ENCODE results near the gene SLC29A3. TPM values are rescaled to one million over a fixed set of nuclear protein-coding genes. Genes with fewer than 3 reads are reported as not detected.
A peak's percentile ranks its signal among the peaks of the same experiment; 100 is the strongest.

SLC29A3 gene
- total and polyA plus RNA-seq, 10 of the 15 experiments (the other 5 are each of a cell fraction or from before 2014, with no cell fraction given): 1.5 to 4.0 (median 2.7) TPM

DNA sequence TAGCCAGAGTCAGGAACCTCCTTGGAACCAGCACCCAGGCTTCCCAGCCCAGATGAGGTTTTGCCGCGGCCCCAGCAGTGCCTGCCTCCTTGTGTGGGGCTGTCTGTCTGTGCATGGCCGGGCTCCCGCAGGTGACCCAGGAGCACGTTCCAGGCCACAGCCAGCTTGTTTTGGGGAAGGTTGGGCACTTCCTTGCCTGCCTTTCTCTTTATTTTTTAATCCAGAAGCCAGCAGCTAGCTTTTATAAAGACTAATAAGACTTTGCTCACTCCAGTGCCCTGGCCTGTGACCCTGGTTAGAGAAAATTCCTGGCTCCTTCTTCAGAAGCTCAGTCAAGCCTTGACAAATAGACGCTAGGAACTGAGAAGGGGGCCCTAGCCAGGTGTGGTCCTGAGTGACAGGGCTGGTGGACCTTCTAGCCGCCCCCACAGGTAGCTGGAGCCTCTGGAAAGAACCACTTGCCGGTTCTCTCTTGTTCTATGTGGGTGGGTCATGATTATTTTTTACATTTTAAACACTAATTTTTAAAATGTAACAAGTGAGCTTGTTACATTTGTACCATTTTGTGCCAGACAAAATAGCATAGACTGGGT is 837 bp downstream of the SLC29A3 start:
- in situ Hi-C loops (cut with MboI): loop anchor here (5.0 to 10.0 kb wide), 2 partner anchors 37 to 575 kb away; no protein-coding TSS in a partner anchor
- Histone ChIP-seq H3K9me3 (replicated peaks; ENCODE audit: control insufficient read depth, insufficient read depth, low read length) (no peaks in the 10 kb centered on the region), H3K9ac (ENCODE audit: control insufficient read depth, insufficient read depth, low read length) (peak overlapping the region; percentile 68), H3K4me2 (ENCODE audit: control insufficient read depth, insufficient read depth) (peak overlapping the region; percentile 93), H3K27me3 (replicated peaks in 1 of 2; ENCODE audit: control insufficient read depth in 2 of 2, insufficient read depth in 2 of 2, low read length in 1 of 2) (no peaks in the 10 kb centered on the region), H4K20me1 (ENCODE audit: control insufficient read depth, insufficient read depth) (no peaks in the 10 kb centered on the region), H3K4me3 (peak overlapping the region; percentile 82), H3K27ac (ENCODE audit: control insufficient read depth, insufficient read depth) (no peak overlapping the region), H3K36me3 (ENCODE audit: control insufficient read depth in 2 of 2, insufficient read depth in 2 of 2, low read length in 1 of 2) (no peaks in the 10 kb centered on the region; a peak in 1 of 4 replicates), H3K79me2 (ENCODE audit: control insufficient read depth, insufficient read depth, low read length) (no peaks in the 10 kb centered on the region), H3K4me1 (ENCODE audit: control insufficient read depth, insufficient read depth, low read length) (peaks cover 8% of the 10 kb centered on the region), H2AFZ (ENCODE audit: control insufficient read depth, low read depth, low read length) (peak overlapping the region; percentile 91)
- 24% methylated on average over 8 of the region's 8 CpGs for WGBS (ENCODE audit: insufficient coverage, insufficient replicate concordance, low lambda C conversion rate, missing lambda C conversion rate)
- ChIA-PET POLR2A (interaction anchor here (0.9 to 3.5 kb wide), 5 partner anchors 52 to 464 kb away, joined by 3 to 26 read pairs (median 5); no protein-coding TSS in a partner anchor), SMC1A (ENCODE audit: uncharacterized antibody, unreplicated experiment) (interaction anchor here (0.9 to 14.0 kb wide), 17 partner anchors 10 to 516 kb away, joined by 3 to 249 read pairs (median 5); no protein-coding TSS in a partner anchor), CTCF (interaction anchor here (0.6 to 11.1 kb wide), 31 partner anchors 8 to 449 kb away, joined by 3 to 359 read pairs (median 4); partner anchors contain the start of gene CDH23), RAD21 (ENCODE audit: unreplicated experiment) (interaction anchor here (0.7 to 2.9 kb wide), 18 partner anchors 18 to 729 kb away, joined by 3 to 77 read pairs (median 4); no protein-coding TSS in a partner anchor)
- no peak for TF ChIP-seq JUND (IDR thresholded peaks at IDR 0.05; ENCODE audit: low read depth, low read length)
- no peak for TF ChIP-seq ESRRA (IDR thresholded peaks at IDR 0.05; ENCODE audit: low read length)
- TF ChIP-seq, protein P1, sequence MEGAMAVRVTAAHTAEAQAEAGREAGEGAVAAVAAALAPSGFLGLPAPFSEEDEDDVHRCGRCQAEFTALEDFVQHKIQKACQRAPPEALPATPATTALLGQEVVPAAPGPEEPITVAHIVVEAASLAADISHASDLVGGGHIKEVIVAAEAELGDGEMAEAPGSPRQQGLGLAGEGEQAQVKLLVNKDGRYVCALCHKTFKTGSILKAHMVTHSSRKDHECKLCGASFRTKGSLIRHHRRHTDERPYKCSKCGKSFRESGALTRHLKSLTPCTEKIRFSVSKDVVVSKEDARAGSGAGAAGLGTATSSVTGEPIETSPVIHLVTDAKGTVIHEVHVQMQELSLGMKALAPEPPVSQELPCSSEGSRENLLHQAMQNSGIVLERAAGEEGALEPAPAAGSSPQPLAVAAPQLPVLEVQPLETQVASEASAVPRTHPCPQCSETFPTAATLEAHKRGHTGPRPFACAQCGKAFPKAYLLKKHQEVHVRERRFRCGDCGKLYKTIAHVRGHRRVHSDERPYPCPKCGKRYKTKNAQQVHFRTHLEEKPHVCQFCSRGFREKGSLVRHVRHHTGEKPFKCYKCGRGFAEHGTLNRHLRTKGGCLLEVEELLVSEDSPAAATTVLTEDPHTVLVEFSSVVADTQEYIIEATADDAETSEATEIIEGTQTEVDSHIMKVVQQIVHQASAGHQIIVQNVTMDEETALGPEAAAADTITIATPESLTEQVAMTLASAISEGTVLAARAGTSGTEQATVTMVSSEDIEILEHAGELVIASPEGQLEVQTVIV (IDR thresholded peaks at IDR 0.05; ENCODE audit: borderline replicate concordance, partially characterized antibody): no peak
- TF ChIP-seq NR2C1 (IDR thresholded peaks at IDR 0.05): no peak
- no peak for TF ChIP-seq ZNF217 (IDR thresholded peaks at IDR 0.05)
- no peak for TF ChIP-seq CHD2 (IDR thresholded peaks at IDR 0.05; ENCODE audit: borderline replicate concordance, low read depth, low read length)
- TF ChIP-seq CREB1 (IDR thresholded peaks at IDR 0.05; ENCODE audit: low read depth): no peak
- TF ChIP-seq, protein P2, sequence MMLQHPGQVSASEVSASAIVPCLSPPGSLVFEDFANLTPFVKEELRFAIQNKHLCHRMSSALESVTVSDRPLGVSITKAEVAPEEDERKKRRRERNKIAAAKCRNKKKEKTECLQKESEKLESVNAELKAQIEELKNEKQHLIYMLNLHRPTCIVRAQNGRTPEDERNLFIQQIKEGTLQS (IDR thresholded peaks at IDR 0.05; ENCODE audit: borderline replicate concordance, extremely low read depth, low read depth, low read length): no peak
- TF ChIP-seq HDGF (IDR thresholded peaks at IDR 0.05): 0 out of 2 replicates have a peak, but pooled peaks have one; percentile 13
- TF ChIP-seq, protein P3, sequence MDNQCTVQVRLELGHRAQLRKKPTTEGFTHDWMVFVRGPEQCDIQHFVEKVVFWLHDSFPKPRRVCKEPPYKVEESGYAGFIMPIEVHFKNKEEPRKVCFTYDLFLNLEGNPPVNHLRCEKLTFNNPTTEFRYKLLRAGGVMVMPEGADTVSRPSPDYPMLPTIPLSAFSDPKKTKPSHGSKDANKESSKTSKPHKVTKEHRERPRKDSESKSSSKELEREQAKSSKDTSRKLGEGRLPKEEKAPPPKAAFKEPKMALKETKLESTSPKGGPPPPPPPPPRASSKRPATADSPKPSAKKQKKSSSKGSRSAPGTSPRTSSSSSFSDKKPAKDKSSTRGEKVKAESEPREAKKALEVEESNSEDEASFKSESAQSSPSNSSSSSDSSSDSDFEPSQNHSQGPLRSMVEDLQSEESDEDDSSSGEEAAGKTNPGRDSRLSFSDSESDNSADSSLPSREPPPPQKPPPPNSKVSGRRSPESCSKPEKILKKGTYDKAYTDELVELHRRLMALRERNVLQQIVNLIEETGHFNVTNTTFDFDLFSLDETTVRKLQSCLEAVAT (IDR thresholded peaks at IDR 0.05): 0 out of 2 replicates have a peak, but pooled peaks have one; percentile 2
- TF ChIP-seq MYC (IDR thresholded peaks at IDR 0.05; ENCODE audit: insufficient read depth, insufficient read length, insufficient replicate concordance, low read length, severe bottlenecking): no peak
- no peak for TF ChIP-seq RB1 (IDR thresholded peaks at IDR 0.05; ENCODE audit: borderline replicate concordance)
- TF ChIP-seq, protein P4, sequence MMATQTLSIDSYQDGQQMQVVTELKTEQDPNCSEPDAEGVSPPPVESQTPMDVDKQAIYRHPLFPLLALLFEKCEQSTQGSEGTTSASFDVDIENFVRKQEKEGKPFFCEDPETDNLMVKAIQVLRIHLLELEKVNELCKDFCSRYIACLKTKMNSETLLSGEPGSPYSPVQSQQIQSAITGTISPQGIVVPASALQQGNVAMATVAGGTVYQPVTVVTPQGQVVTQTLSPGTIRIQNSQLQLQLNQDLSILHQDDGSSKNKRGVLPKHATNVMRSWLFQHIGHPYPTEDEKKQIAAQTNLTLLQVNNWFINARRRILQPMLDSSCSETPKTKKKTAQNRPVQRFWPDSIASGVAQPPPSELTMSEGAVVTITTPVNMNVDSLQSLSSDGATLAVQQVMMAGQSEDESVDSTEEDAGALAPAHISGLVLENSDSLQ (IDR thresholded peaks at IDR 0.05): peak; percentile 18; the same call in 1 of the 2 replicates
- no peak for TF ChIP-seq BCL11A (IDR thresholded peaks at IDR 0.05; ENCODE audit: low read depth, low read length)
- BruUV-seq (replicated peaks): TSS peak; percentile 50
- DNase-seq (ENCODE audit: low read depth, low spot score) (no peak), ATAC-seq (no peak), FAIRE-seq (no peak)
- intact Hi-C loops (cut with micrococcal nuclease; ENCODE audit: unreplicated experiment): loop anchor here (1.0 to 10.0 kb wide), 7 partner anchors 57 to 577 kb away; no protein-coding TSS in a partner anchor

Measured in GM12878 (cell line).